HCEC 1CT (cell line): ENCODE results near the gene FHAD1.
"Not testable (repeated sequence)": the region's sequence is repeated elsewhere in the genome, so short reads cannot be mapped to it uniquely, and the experiment has no call there.

ENCODE experiments used
- DNase-seq: peaks from one replicate; pipeline ENCODE4 v3.0.0-alpha.2; 2017

The FHAD1 gene

DNA sequence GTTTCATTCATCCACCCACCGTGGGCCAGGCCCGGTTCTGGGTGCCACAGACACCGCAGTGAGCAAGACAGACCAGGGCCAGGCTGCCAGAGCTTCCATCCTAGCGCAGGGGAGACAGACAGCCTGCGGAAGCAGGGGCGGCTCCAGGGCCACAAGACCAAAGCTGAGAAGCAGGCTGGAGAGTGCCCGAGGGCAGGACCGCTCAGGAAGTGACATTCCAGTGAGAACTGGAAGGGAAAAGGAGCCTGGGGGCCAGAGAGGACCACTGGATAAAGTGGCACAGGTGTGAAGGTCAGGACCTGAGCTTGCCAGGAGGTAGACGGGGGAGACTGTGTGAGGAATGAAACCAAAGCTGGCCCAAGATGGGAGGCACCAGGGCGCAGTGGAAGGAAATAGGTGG, 103.1 kb downstream of the FHAD1 start:
- DNase-seq = no peak

DNA sequence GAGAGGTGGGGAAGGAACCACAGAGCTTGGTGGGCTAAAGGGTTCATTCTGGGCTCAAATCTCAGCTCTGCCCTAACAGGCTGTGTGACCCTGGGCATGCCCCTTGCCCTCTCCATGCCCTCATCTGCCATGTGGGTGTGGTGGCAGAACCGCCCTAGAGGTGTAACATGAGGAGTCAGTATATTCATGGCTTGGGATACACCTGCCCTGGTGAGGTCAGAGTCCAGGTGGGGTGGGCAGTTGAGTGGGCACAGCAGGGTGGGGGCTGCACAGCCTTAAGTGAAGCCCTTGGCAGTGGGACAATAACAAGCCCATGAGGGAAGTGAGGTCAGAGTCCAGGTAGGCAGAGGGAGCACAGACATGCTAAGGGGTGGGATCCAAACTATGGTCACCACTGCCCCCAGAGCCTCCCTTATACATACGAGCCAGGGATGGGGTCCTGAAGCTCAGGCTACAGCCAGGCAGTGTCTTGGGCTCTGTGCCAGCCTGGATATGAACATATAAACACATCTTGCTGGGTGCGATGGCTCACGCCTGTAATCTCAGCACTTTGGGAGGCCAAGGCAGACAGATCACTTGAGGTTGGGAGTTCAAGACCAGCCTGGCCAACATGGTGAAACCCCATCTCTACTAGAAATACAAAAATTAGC, 103.7 kb downstream of the FHAD1 start:
- no peak for DNase-seq

DNA sequence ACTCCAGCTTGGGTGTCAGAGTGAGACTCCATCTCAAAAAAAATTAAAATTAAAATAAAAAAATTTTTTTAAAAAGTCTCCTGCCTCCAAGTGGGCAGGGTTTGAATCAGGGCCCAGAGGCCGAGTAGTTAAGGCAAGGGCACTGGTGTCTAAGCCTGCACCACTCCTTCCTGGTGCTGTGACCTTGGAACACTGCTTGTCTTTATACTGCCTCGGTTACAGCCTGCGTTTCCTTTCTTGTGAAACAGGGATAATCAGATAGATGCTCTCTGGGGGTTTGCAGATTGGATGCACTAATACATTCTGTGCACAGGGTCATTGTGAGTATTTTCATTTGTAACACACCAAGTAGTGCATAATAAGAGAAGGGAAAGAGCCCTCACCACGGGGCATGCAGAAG, 104.3 kb downstream of the FHAD1 start:
- no peak for DNase-seq

DNA sequence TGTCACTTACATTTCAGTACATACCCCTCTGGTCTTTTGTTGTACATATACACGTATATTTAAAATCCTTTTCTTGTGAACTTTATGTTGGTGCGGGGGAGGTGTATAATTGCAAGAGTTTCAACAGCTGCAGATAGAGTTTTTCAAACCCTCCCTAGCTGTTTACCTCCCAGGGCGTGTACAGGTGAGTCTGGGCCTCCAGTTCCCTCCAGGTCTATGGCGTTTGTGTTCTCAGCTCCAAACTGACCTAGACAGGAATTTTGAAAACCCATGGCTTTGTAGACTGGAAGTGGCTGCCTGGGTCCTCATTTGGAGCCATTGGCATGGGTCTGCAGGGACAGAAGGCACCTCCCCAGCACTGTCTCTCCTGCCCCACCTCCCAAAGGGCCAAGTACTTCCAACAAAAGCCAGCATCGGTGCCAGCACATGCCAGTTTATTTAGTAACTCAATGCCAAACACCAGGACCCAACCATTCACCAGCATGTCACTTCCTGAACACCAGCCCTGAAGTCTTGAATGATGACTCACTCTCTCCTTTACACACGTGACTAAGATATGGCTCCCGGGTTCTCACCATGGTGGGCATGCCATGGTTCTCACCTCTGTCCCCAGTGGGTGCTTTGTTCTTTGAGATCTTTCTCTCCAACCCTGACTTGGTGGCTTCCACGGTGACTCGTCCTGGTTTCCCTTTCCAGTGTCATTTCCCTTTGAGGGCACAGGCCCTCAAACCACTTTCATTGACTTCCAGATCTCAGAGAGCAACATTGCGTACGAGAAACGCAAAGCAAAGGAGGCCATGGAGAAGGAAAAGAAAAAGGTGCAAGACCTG, 105.3 kb downstream of the FHAD1 start:
- DNase-seq = peak; percentile 89

DNA sequence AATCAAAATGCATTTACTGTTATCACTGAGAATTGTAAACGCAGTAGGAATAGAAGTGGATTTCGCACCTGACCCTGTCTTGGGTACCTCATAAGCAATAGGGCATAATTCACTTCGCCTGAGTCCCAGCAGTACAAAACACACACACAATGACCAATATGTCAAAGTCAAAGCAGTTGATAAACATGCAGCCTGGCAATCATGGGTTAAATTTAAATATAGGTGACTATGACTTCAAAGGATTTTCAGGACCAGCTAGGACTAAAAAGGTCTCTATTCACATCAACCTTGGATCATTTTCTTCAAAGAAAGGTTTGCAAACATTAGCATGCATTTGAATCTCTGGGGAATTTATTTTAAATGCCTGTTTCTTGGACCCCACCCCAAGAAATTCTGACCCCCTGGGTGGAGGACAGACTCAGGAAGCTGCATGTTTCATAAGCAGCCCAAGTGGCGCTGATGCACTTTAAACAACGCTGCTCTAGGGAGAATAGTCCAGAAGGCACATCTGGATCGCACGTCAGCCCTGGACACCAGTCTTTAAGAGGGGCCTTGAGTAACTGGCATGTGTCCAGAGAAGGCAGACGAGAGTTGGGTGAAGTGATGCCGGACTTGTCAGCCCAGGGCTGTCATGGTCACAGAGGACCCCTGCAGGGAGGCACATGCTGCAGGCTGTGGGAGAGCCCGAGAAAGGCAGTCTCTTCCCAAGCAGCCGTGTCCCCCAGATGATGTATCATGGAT, 107.0 kb downstream of the FHAD1 start:
- DNase-seq = no peak

DNA sequence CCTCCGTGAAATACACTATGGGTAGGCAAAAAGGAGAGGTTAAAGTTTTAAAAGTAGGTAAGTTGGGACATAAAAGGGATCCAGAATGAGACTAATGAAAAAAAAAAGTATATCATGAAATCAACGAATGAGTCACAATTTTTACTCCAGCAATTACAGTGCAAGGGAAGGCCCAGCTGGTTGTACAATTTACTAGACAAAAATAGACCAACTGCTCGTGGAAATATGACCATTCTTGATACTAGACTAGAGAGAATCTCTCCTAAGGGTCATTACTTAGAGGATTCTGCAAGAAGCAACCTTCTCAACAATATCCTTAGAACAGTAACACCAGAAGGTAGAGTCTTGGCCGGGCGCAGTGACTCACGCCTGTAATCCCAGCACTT, 107.5 kb downstream of the FHAD1 start:
- DNase-seq = peak; percentile 68

DNA sequence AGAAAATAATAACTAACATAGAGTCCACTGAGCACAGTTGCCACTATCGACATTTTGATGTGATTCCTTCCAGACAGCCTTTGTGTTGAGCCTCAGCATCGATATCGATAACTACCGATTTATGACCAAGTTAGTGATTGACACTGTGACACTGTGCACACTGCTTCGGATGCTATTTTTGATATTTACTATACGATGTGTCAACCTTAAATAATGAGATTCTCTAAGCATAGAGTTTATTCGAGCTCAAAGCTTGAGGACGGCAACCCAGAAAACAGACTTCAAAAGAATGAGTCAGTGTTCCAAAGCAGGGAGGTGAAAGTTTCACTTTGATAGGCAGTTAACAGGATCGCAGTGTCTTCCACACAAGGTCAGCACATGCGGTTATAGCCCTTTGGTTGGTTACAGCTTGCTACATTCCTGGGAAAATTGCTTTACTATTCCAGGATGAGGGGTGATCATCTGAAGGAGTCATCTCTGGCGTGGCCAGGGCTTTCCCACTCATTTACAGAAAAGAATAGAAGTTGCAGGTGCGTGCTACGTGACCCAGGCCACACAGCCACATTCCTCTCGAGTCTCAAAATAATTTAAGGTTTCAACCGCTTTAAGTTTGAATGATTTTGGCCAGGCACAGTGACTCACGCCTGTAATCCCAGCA, 109.1 kb downstream of the FHAD1 start:
- DNase-seq = no peak

DNA sequence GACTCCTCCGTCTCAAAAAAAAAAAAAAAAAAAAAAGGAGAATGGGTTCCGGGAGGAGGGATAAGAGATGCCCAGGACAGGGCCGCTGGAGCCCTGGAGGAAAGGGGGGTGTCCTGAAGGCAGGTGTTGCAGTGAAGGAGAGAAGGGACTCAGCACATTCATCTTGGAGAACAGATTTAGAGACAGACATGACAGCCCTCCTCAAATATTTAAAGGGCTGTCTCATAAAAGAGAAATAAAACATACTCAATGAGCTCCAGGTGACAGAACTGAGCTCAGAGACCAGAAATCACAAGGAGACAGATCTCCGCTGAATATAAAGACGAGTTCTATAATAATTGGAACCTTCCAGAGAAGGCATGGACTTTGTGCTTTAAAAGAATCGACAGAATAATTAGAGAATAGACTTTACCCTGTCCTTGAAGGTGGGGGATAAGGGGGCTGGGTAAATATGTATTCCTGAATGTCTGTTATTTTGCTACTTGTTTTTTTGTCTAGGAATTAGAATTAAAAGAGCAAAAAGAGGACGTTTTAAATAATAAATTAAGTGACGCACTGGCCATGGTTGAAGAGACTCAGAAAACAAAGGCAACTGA, 110.7 kb downstream of the FHAD1 start:
- DNase-seq = no peak

DNA sequence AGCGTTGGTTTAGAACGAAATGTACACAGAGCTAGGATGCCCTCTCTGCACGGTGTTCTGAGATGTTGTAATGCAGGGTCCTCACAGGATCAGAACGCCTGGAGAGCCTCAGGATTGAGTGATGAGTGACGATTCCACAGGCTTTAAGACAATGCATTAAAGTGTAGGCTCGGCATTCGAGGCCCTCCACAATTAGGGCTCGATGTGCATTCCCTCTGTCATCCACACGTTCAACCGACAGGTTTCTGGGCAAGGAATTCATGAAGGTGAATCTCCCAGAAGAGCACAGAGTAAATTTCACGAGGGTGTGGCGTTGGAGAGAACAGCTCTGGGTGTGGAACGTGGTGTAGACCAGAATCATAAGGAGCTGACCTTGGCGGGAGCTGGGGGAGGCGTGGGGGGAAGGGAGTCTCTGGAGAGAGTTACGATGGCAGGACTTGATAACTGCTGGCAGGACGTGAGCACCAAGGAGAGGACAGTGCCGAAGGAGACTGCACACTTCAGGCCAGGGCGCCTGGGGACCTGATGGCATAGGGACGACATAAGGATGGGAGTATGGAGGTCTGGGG, 111.6 kb downstream of the FHAD1 start:
- DNase-seq = no peak

DNA sequence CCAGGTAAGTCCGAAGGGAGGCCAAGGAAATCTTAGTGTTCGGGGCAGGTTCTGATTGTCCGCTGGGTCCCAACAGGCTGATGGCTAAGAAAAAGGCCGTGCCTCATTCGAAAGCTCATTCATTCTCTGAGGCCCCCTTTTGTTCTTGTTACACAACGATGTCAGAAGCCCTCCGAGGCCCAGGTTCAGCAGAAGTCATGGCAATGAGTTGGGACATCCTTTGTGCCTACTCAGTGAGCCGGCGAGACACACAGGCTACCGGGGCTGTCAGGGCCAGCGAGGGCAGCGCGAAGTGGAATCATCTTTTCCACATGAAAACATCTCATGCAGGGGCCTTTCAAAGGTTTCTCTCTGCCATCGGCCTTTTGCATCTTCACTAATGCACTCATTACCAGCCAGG, 113.7 kb downstream of the FHAD1 start:
- no peak for DNase-seq

DNA sequence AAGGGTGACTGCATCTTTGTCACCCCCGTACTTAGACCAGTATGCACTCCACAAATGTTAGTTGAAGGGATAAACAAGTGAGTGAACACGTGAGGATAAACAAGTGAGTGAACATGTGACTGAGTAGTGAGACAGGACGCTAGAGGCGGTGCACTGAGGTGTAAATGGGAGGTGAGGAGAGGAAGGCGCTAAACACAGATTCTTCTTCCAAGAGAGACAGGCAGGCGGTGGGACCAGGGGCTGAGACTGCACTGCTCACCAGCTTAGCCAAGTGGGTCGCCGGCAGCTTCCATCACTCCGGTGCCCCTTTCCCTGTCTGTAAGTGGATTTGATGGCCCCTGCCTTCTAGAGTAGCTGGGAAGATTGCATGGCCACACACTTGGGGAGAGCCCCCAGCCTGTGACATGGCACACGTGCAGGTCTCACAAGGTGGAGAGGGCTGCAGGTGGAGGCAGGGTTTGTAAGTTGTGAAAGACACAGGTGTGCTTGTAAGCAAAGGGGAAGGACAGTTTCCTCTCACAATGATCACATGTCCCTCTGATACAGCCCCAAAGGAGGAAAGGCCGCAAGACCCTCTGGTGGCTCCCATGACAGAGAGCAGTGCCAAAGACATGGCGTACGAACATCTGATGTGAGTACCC, 115.2 kb downstream of the FHAD1 start:
- DNase-seq = no peak

DNA sequence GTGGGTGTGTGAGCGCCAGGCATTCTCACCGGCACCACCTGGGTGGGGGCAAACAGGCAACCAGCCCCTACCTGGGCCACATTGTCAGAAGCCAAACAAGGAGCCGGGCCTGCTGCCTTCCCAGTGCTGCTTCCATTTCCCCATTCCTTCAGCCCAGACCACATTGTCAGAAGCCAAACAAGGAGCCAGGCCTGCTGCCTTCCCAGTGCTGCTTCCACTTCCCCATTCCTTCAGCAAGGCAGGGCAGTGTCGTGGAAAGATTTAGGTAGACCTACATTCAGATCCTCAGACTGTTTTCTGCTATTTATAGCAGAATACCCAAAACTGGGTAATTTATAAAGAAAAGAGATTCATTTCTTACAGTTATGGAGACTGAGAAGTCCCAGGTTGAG, 115.7 kb downstream of the FHAD1 start:
- DNase-seq = no peak

DNA sequence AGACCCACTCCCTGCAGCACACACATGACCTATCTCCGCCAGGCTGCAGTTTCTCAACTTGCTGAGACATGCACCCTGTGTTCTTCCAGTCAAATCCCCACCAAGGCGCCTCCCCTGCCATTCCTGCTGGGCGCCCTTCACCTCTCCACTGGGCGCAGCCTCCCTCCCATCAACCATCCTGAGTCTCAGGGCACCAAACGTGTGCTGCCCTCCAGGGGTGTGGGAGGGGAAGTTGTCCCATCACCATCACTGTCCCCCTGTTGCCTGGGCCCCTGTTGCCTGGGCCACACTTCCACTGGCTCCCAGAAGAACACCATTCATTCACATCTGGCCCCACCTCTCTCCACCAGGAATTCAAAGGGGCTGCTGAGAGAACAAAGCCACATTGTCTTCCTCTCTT, 117.7 kb downstream of the FHAD1 start:
- DNase-seq = no peak

DNA sequence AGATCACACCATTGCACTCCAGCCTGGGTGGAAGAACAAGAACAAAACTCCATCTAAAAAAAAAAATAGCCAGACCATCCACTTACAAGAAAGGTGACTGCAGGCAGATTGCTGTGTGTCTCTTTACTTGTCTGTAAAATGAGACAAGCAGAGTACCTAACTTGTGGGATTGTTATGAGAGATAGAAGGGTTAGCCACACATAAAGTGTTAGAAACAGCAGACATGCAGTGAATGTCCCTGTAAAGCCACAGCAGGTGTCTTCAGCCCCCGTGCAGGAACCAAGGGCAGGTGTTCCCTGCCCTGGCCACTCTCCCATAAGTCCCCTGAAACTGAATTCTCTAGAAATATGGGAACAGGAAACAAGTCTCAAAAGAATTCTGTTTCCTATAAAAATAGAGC, 121.9 kb downstream of the FHAD1 start:
- DNase-seq = no peak

DNA sequence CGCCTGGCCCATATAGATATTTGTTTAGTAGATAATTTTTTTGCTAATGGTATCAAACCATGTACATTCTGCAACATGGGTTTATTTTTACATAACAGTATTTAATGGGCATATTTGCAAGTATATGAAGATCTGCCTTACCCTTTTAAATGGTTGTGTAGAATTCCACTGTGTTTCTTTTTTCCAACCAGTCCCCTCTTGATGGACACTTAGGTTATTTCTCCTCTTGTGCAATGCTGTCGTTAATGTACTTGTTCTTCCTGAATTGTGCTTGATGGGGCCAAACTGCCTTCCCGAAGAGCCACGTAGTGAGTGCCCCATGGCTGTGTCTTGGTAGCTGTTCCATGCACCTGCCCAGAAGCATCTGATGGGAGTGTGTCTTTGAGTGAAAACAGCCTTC, 123.2 kb downstream of the FHAD1 start:
- no peak for DNase-seq

DNA sequence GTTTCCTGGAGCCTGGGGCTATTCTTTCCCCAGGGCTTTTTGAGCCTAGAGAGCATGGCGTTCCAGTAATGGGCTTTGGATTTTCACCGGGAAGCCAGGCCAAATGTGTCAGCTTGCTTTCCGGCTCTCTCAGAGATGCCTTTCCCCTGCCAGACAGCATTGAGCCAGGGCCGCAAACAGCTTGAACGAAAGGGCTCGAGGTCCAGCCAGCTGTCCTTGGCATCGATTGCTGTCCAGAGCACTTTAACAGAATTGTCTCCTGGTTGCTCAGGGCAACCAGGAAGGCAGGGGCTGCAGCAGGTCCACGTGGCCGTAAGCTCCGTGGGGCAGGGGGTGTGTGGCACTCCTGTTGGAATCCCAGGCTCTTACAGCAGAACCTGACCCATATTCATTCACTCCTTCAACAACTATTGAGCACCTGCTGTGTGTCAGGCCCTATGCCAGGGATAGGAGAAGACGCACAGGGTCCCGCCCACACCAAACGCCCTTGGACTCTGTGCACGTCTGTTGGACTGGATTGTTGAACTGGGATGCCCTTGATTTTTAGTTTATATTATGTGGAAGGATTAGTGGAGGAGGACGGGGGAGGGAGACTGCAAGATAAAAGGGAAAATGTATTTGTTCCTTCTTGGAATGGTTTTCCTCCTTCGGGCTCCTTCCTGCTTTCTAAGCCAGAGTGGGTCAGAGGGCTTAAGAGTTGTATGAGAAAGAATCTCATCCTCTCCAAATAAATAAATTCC, 123.9 kb downstream of the FHAD1 start:
- DNase-seq = no peak

DNA sequence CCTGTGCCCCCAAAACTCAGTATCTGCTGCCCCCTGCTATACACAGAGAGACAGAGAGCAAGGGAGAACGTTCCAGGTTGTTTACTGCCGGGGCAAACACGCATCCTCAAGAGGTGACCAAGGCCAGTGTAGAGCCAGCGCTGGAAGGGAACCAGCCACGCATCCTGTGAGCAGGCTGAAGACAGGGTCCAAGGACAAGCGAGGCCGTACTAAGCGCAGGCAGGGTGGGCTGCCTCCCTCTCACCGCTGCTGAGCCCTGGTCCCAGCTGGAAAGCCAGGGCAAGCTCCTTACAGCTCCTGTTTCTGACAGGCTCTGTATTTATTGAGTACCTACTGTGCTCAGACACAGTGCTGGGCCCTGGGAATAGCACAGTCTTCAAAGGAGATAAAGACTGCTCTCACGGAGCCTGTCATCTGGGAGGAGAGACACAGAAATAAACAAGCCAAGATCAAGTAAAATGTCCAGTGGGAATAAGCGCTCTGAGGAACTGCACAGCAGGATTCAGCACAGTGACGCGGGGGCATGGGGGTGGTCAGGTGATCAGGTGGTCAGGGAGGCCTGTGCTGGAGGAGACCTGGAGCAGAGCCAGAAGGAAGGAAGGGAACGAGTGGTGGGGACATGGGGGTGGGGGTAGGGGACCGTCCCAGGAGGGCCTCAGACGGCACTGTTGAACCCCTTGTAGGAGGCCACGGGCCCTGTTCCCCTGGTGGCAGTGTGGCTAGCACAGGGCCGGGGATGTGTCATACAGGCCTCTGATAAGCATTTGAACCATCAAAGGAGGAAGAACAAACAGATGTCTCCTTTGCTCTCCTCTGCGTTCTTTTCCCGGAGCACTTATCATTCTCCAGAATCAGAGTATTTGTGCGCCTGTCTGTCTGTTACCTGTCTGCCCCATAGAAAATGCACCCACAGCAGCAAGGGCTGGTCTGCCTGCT, 124.9 kb downstream of the FHAD1 start:
- no peak for DNase-seq

DNA sequence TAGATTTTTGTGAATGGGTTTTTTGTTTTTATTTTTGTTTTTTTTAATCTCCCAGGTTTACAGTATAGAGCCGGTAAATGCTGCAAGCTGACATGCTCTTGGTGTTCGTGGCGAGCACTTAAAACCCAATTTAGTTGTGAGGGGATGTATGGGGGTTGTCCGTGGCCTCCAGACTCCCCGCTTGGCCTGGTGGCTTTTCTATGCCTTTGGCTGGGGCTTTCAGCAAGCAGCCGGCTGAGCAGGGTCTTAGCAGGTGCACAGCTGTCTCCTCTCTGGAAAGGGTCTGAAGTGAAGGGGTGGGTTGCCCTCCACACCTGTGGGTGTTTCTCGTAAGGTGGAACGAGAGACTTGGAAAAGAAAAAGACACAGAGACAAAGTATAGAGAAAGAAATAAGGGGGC, 131.7 kb downstream of the FHAD1 start:
- DNase-seq = no peak

DNA sequence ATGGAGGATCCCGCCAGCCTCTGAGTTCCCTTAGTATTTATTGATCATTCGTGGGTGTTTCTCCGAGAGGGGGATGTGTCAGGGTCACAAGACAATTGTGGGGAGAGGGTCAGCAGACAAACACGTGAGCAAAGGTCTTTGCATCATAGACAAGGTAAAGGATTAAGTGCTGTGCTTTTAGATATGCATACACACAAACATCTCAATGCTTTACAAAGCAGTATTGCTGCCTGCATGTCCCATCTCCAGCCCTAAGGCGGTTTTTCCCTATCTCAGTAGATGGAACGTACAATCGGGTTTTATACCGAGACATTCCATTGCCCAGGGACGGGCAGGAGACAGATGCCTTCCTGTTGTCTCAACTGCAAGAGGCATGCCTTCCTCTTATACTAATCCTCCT, 132.1 kb downstream of the FHAD1 start:
- DNase-seq = not testable (repeated sequence)
